Measurements from ENCODE around the gene MYBPC1.
"Not testable (repeated sequence)": the region's sequence is repeated elsewhere in the genome, so short reads cannot be mapped to it uniquely, and the experiment has no call there.

The MYBPC1 gene

GRCh38 chr12:101729842-101730241 lies 135.1 kb downstream of the MYBPC1 start:
- TF ChIP-seq EZH2phosphoT487 (IDR thresholded peaks at IDR 0.05; ENCODE audit: borderline replicate concordance) (no peak), CTCF (conservative IDR thresholded peaks at IDR 0.05; ENCODE audit: low read length) (no peak)
- Histone ChIP-seq H3K4me1 (ENCODE audit: insufficient read depth, low read length, poor library complexity, severe bottlenecking) (no peaks in the 10 kb centered on the region), H3K9me3 (ENCODE audit: insufficient read depth, low read depth, low read length) (no peaks in the 10 kb centered on the region), H3K79me2 (ENCODE audit: insufficient read depth, low read length) (no peaks in the 10 kb centered on the region), H3K36me3 (ENCODE audit: insufficient read depth, low read length) (peaks cover 28% of the 10 kb centered on the region; the same call in 1 of the 2 replicates), H3K4me3 (ENCODE audit: low read length, poor library complexity, severe bottlenecking) (no peak overlapping the region), H3F3A (ENCODE audit: low read depth) (no peaks in the 10 kb centered on the region), H4K20me1 (ENCODE audit: insufficient read depth, low read length, poor library complexity, severe bottlenecking) (no peaks in the 10 kb centered on the region), H3K9me2 (replicated peaks; ENCODE audit: low read depth, low read length) (no peaks in the 10 kb centered on the region), H3K27me3 (ENCODE audit: insufficient read depth, low read length, poor library complexity, severe bottlenecking) (no peaks in the 10 kb centered on the region), H3K9ac (ENCODE audit: low read depth, low read length, poor library complexity, severe bottlenecking) (no peak overlapping the region), H2AFZ (ENCODE audit: low read length) (no peak overlapping the region), H3K4me2 (ENCODE audit: low read depth, low read length, poor library complexity, severe bottlenecking) (no peak overlapping the region)

- Histone ChIP-seq H3K36me3 (ENCODE audit: insufficient read depth, low read length) (peaks cover 15% of the 10 kb centered on the region; the same call in 1 of the 2 replicates), H3F3A (ENCODE audit: low read depth) (no peaks in the 10 kb centered on the region), H2AFZ (ENCODE audit: low read length) (no peak overlapping the region), H3K9ac (ENCODE audit: low read depth, low read length, poor library complexity, severe bottlenecking) (no peak overlapping the region), H4K20me1 (ENCODE audit: insufficient read depth, low read length, poor library complexity, severe bottlenecking) (no peaks in the 10 kb centered on the region), H3K4me3 (ENCODE audit: low read length, poor library complexity, severe bottlenecking) (no peak overlapping the region), H3K4me2 (ENCODE audit: low read depth, low read length, poor library complexity, severe bottlenecking) (no peak overlapping the region), H3K27me3 (ENCODE audit: insufficient read depth, low read length, poor library complexity, severe bottlenecking) (no peaks in the 10 kb centered on the region), H3K9me2 (replicated peaks; ENCODE audit: low read depth, low read length) (no peaks in the 10 kb centered on the region), H3K9me3 (ENCODE audit: insufficient read depth, low read depth, low read length) (no peaks in the 10 kb centered on the region), H3K4me1 (ENCODE audit: insufficient read depth, low read length, poor library complexity, severe bottlenecking) (no peaks in the 10 kb centered on the region), H3K79me2 (ENCODE audit: insufficient read depth, low read length) (no peaks in the 10 kb centered on the region)
- no peak for TF ChIP-seq EZH2phosphoT487 (IDR thresholded peaks at IDR 0.05; ENCODE audit: borderline replicate concordance)
- TF ChIP-seq CTCF (conservative IDR thresholded peaks at IDR 0.05; ENCODE audit: low read length) = no peak
Measured at GRCh38 chr12:101732318-101732717, 137.5 kb downstream of the MYBPC1 start.

- Histone ChIP-seq H2AFZ (ENCODE audit: low read length) (no peak overlapping the region), H3K27me3 (ENCODE audit: insufficient read depth, low read length, poor library complexity, severe bottlenecking) (no peaks in the 10 kb centered on the region), H3K36me3 (ENCODE audit: insufficient read depth, low read length) (peaks cover 15% of the 10 kb centered on the region; the same call in 1 of the 2 replicates), H3K4me3 (ENCODE audit: low read length, poor library complexity, severe bottlenecking) (no peak overlapping the region), H3K9ac (ENCODE audit: low read depth, low read length, poor library complexity, severe bottlenecking) (no peak overlapping the region), H3F3A (ENCODE audit: low read depth) (no peaks in the 10 kb centered on the region), H3K4me2 (ENCODE audit: low read depth, low read length, poor library complexity, severe bottlenecking) (no peak overlapping the region), H3K79me2 (ENCODE audit: insufficient read depth, low read length) (no peaks in the 10 kb centered on the region), H3K4me1 (ENCODE audit: insufficient read depth, low read length, poor library complexity, severe bottlenecking) (no peaks in the 10 kb centered on the region), H3K9me3 (ENCODE audit: insufficient read depth, low read depth, low read length) (no peaks in the 10 kb centered on the region), H3K9me2 (replicated peaks; ENCODE audit: low read depth, low read length) (no peaks in the 10 kb centered on the region), H4K20me1 (ENCODE audit: insufficient read depth, low read length, poor library complexity, severe bottlenecking) (no peaks in the 10 kb centered on the region)
- TF ChIP-seq CTCF (conservative IDR thresholded peaks at IDR 0.05; ENCODE audit: low read length) = no peak
- no peak for TF ChIP-seq EZH2phosphoT487 (IDR thresholded peaks at IDR 0.05; ENCODE audit: borderline replicate concordance)
Measured at GRCh38 chr12:101733166-101733565, 138.4 kb downstream of the MYBPC1 start.

- not testable (repeated sequence) for H3K36me3 ChIP-seq (ENCODE audit: insufficient read depth, low read length); H3K4me3 ChIP-seq (ENCODE audit: low read length, poor library complexity, severe bottlenecking); H3K9ac ChIP-seq (ENCODE audit: low read depth, low read length, poor library complexity, severe bottlenecking); H3K4me1 ChIP-seq (ENCODE audit: insufficient read depth, low read length, poor library complexity, severe bottlenecking); H3K9me2 ChIP-seq (replicated peaks; ENCODE audit: low read depth, low read length); H2AFZ ChIP-seq (ENCODE audit: low read length); H3K4me2 ChIP-seq (ENCODE audit: low read depth, low read length, poor library complexity, severe bottlenecking); H3K9me3 ChIP-seq (ENCODE audit: insufficient read depth, low read depth, low read length); H4K20me1 ChIP-seq (ENCODE audit: insufficient read depth, low read length, poor library complexity, severe bottlenecking); H3F3A ChIP-seq (ENCODE audit: low read depth); H3K79me2 ChIP-seq (ENCODE audit: insufficient read depth, low read length); H3K27me3 ChIP-seq (ENCODE audit: insufficient read depth, low read length, poor library complexity, severe bottlenecking)
Measured at GRCh38 chr12:101734482-101734881, 139.7 kb downstream of the MYBPC1 start.
